NB4 (cell line): ENCODE data around the gene MMP23B.
A peak's percentile ranks its signal among the peaks of the same experiment; 100 is the strongest.

ENCODE experiments used
- DNase-seq: peaks from one replicate; pipeline ENCODE4 v3.0.0; 2010; ENCODE audit warnings: low read depth
- H3K4me3 ChIP-seq: one replicate; pipeline ENCODE4 v1.5.1; 2011; ENCODE audit warnings: mild to moderate bottlenecking, low read depth, low read length, moderate library complexity
- CTCF ChIP-seq: IDR thresholded peaks from one replicate; pipeline ENCODE4 v1.5.1; 2012; ENCODE audit warnings: low read depth, low read length
- MAX ChIP-seq: IDR thresholded peaks from 2 replicates; pipeline ENCODE4 v1.6.1; 2011; ENCODE audit warnings: low read depth, low read length
- MYC ChIP-seq: IDR thresholded peaks from 2 replicates; pipeline ENCODE4 v1.6.1; 2011; ENCODE audit warnings: low read depth, low read length
- POLR2A ChIP-seq: IDR thresholded peaks from 2 replicates; pipeline ENCODE4 v1.6.1; 2011; ENCODE audit warnings: mild to moderate bottlenecking; ENCODE audit not compliant: insufficient read length; ENCODE audit errors: extremely low read depth

MMP23B gene

GRCh38 chr1:1596493-1597274 is 35.3 kb upstream of the MMP23B start:
- peak; percentile 49 for DNase-seq
- TF ChIP-seq MYC (no peak), POLR2A (no peak), CTCF (no peak), MAX (no peak)
- H3K4me3 ChIP-seq, result no peak overlapping the region

GRCh38 chr1:1597275-1597930 is 34.6 kb upstream of the MMP23B start:
- peak; percentile 63 for DNase-seq
- no peak overlapping the region for H3K4me3 ChIP-seq
- TF ChIP-seq CTCF (peak; percentile 2), MYC (no peak)

- H3K4me3 ChIP-seq, result no peak overlapping the region
- DNase-seq, result peak; percentile 6
- no peak for TF ChIP-seq CTCF
- TF ChIP-seq POLR2A, result no peak
- TF ChIP-seq MYC, result no peak
- no peak for TF ChIP-seq MAX
Observed at GRCh38 chr1:1598051-1598719, 33.8 kb upstream of the MMP23B start.

- no peak overlapping the region for H3K4me3 ChIP-seq
- no peak for TF ChIP-seq MAX
- no peak for TF ChIP-seq MYC
- no peak for TF ChIP-seq POLR2A
- TF ChIP-seq CTCF, result no peak
- DNase-seq, result peak; percentile 4
Observed at GRCh38 chr1:1598720-1599029, 33.3 kb upstream of the MMP23B start.

GRCh38 chr1:1599030-1599934 is 32.7 kb upstream of the MMP23B start:
- peak; percentile 67 for DNase-seq
- H3K4me3 ChIP-seq, result no peak overlapping the region
- TF ChIP-seq MYC, result peak; percentile 56
- TF ChIP-seq CTCF, result no peak
- 0 out of 2 replicates have a peak, but pooled peaks have one; percentile 36 for TF ChIP-seq MAX
- TF ChIP-seq POLR2A, result no peak
